Duodenal mucosa (tissue), 2 donors: Measurements from ENCODE around the gene FAM43A.

ENCODE experiments used
- H3K27ac ChIP-seq: one replicate; pipeline ENCODE4 v1.7.0; 2013; ENCODE audit warnings: low read depth, low read length
- H3K27me3 ChIP-seq, 2 donors: one replicate each; pipeline ENCODE4 v1.7.0; 2013; ENCODE audit warnings: low read length in 2 of 2, control low read depth in 1 of 2; ENCODE audit not compliant: insufficient read depth in 2 of 2, control insufficient read depth in 1 of 2
- H3K36me3 ChIP-seq, 2 donors: one replicate each; pipeline ENCODE4 v1.7.0; 2013; ENCODE audit warnings: low read length in 2 of 2, control low read depth in 1 of 2; ENCODE audit not compliant: insufficient read depth in 2 of 2, control insufficient read depth in 1 of 2
- H3K4me1 ChIP-seq, 2 donors: one replicate each; pipeline ENCODE4 v1.7.0; 2013; ENCODE audit warnings: low read length in 2 of 2, control low read depth in 1 of 2; ENCODE audit not compliant: insufficient read depth in 2 of 2, control insufficient read depth in 1 of 2
- H3K4me3 ChIP-seq, 2 donors: one replicate each; pipeline ENCODE4 v1.7.0; 2013; ENCODE audit warnings: low read length in 2 of 2, low read depth in 1 of 2
- H3K9ac ChIP-seq, 2 donors: one replicate each; pipeline ENCODE4 v1.7.0; 2013; ENCODE audit warnings: low read length in 2 of 2, low read depth in 1 of 2
- H3K9me3 ChIP-seq, 2 donors: one replicate each; pipeline ENCODE4 v1.7.0; 2013; ENCODE audit warnings: low read length in 2 of 2, control low read depth in 1 of 2; ENCODE audit not compliant: control insufficient read depth in 1 of 2

FAM43A gene

DNA sequence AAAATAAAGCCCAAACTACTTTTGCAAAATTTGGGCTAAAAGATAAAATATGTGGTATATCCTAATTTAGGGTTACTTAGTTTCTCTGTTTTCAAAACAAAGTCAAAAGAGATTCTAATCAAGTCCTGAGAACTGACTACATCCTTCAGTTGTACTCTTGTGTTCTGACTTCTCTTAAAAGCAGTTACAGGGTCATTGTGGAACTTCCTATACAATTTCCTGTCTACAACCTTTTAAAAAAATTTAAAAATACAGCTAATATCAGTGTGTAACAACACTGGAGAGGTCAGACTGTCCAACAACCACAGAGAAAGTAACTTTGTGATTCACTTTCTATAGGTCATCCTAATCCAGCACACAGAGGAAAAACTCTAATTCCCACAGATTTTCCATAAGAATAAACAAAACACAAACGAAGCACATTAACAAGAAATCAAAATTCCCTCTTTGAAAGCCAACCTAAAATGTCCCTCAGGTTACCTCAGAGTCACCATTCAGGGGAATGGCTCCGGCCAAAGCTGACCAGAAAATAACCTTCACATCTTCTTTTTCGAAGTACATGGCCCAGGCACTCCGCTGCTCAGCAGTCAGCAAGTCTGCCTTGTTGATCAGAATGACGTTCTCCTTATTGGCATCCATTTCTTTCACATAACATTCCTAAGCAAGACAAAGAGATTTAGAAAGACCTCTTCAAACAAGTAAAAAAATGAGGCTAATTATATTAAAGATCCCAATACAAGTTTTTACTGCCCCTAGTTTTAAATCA, 27.0 kb upstream of the FAM43A start:
- Histone ChIP-seq H3K36me3 (peaks cover 10 to 63% of the 10 kb centered on the region in 2 donors), H3K27ac (no peak overlapping the region), H3K4me1 (no peaks in the 10 kb centered on the region), H3K4me3 (no peak overlapping the region), H3K27me3 (no peaks in the 10 kb centered on the region), H3K9ac (no peak overlapping the region), H3K9me3 (no peaks in the 10 kb centered on the region)

DNA sequence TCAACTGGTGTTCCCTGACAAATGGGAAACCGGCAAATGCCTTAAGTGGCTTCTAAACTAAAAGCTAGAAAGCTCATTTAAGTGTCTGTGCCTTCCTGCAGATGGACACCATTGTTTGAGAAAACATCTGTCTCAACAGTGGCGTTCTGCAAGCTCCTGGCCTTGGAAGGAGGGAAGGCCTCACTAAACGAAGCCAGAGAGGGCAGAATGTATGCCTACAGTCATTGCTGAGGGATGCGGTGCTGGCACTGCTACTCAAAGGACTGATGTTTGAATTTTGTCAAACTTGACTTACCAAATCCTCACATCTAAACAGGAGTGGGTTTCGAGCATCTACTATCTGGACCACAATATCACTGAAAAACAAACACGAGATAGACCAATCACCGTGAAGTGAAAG, 25.9 kb upstream of the FAM43A start:
- no peak overlapping the region for H3K27ac ChIP-seq
- H3K27me3 ChIP-seq: no peaks in the 10 kb centered on the region
- H3K4me3 ChIP-seq: no peak overlapping the region
- no peaks in the 10 kb centered on the region for H3K4me1 ChIP-seq
- no peak overlapping the region for H3K9ac ChIP-seq
- H3K9me3 ChIP-seq: no peaks in the 10 kb centered on the region
- peaks cover 10 to 62% of the 10 kb centered on the region in 2 donors for H3K36me3 ChIP-seq

DNA sequence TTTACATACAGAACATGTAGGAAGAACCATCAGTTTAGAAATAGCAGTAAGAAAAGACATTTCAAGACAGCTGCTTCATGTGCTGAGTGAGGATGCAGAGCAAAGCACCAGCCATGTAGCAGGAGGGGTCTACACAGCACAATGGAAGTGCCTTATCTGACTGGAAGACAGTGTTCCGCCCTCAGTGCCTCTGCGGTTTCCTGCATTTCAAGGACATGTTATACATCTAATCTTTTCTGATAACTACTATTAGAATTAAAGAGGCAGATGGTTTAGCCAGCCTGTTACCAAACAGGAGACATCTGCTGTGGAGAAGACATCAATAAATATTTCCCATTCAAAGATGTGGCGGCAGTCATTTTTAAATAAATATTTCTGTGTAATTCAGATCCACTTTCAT, 24.3 kb upstream of the FAM43A start:
- H3K9ac ChIP-seq: no peak overlapping the region
- no peaks in the 10 kb centered on the region for H3K9me3 ChIP-seq
- H3K4me3 ChIP-seq: no peak overlapping the region
- H3K27me3 ChIP-seq: no peaks in the 10 kb centered on the region
- peaks cover 20 to 74% of the 10 kb centered on the region in 2 donors for H3K36me3 ChIP-seq
- H3K4me1 ChIP-seq: no peaks in the 10 kb centered on the region
- no peak overlapping the region for H3K27ac ChIP-seq

DNA sequence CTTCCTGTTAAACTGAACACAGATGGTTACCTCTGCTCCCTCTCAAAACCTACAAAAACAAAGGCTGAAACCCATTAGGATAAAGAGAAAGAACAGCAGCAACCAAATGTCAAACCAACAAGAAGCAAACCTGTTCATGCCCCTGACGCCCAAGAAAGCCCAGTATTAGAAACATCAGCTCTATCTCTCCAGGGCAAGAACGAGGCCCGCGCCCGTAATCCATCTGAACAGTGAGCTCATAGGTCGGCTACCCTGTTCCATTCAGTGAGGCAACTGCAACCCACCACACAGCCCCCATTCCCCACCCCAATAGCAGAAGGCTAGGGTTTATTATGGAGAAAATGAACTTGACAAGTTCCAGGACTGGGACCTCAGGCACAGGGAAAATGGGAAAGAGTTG, 23.7 kb upstream of the FAM43A start:
- Histone ChIP-seq H3K9ac (no peak overlapping the region), H3K4me3 (no peak overlapping the region), H3K9me3 (no peaks in the 10 kb centered on the region), H3K27ac (no peak overlapping the region), H3K4me1 (no peaks in the 10 kb centered on the region), H3K36me3 (peaks cover 22 to 79% of the 10 kb centered on the region in 2 donors), H3K27me3 (no peaks in the 10 kb centered on the region)

DNA sequence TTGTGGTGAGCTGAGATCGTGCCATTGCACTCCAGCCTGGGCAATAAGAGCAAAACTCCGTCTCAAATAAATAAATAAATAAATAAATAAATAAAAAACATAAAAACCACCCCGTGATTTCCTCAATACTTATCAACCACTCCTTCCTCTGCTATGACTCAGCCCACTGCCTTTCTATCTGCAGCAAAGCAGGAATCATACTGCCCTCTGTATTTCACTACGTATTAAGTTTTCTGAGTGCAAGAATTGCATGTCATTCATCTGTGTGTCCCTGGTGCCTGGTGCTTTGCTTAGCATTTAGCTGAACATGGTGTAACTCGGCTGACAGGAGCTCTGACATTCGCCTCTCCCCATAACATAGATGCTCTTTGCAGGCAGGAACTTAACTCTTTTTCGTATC, 20.8 kb upstream of the FAM43A start:
- no peak overlapping the region for H3K9ac ChIP-seq
- no peak overlapping the region for H3K27ac ChIP-seq
- H3K4me3 ChIP-seq: no peak overlapping the region
- H3K27me3 ChIP-seq: no peaks in the 10 kb centered on the region
- no peaks in the 10 kb centered on the region for H3K9me3 ChIP-seq
- H3K4me1 ChIP-seq: no peaks in the 10 kb centered on the region
- H3K36me3 ChIP-seq: peaks cover 17 to 70% of the 10 kb centered on the region in 2 donors

DNA sequence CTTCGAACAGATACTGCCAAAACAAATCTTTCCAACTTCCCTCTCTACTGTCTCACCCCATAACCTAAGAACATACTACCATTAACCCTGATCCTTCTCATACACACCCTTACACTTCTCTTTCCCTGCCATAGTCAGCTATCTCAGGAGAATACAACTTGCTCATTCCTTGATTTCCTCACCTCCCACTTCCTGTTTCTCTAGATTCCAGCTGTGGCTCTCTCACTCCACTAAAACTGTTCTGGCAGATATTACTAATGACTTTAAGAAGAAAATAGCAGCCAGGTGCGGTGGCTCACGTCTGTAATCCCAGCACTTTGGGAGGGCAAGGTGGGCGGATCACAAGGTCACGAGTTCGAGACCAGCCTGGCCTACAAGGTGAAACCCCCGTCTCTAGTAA, 18.3 kb upstream of the FAM43A start:
- Histone ChIP-seq H3K27ac (no peak overlapping the region), H3K9me3 (no peaks in the 10 kb centered on the region), H3K9ac (no peak overlapping the region), H3K4me3 (no peak overlapping the region), H3K4me1 (peaks cover 8 to 9% of the 10 kb centered on the region in 2 donors), H3K36me3 (peaks cover 17 to 50% of the 10 kb centered on the region in 2 donors), H3K27me3 (no peaks in the 10 kb centered on the region)

DNA sequence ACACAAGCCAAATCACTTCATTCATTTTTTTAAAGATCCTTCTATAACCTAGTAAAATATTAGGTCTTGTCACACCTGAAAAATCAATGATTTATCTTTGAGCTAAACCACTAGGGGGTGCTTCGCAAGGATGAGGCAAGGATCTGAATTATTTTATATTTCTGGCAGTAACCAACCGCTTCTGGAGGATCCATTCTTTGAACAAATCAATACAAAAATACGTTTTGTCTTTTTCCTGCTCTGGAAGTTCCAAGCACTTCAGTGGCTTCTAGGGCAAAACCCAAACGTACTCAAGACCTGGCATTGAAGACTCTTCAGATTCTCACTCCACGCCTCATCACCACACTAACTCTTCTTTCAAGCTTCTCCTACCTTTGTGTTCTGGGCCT, 14.2 kb upstream of the FAM43A start:
- H3K4me3 ChIP-seq: peak overlapping the region; percentile 99 to 100
- no peaks in the 10 kb centered on the region for H3K27me3 ChIP-seq
- H3K27ac ChIP-seq: peak overlapping the region; percentile 86
- H3K9ac ChIP-seq: peak overlapping the region; percentile 69 to 77
- H3K9me3 ChIP-seq: no peaks in the 10 kb centered on the region
- H3K36me3 ChIP-seq: peaks cover 3 to 21% of the 10 kb centered on the region in 2 donors
- peaks cover 9 to 12% of the 10 kb centered on the region in 2 donors for H3K4me1 ChIP-seq

DNA sequence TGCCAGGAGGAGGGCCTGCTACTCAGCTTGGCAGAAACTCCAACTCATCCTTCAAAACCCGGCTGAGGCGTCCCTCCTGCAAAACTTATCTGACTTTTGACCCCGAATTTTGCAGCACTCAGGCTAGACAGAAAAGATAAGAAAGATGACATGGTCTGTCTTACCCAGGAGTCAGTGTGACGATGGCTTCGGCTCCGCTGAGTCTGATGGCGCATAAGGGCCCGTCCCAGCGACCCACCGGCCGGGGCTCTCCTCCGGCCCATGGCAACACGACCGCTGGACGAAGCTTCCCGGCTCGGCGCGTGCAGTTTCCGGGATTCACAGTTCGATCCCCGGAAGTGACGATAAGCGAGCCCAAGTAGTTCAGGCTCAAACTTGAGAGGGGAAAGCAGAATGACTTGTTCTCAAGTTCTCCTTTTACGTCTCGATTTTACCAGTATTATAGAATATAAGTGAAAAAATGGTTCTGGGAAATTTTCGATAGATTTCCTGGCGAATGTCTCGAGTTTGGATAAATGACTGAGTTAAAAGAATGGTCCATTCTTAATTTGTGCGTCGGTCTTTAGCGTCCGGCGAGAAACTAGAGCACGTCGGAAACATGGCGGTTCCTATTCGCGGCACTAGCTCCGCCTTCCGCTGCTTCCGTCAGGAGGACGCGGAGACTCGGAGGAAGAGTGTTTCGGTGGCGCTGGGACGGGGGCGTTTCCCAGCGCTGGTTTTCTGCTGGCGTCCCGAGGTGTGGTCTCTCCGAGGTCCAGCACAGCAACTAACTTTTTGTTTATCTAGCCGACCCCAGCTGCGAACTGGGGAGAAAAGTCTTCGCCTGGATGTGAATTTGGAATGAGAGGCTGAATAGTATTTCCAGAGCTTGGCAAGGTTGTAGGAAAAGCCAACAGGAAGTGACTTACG, 13.5 kb upstream of the FAM43A start, which contains the start of gene LSG1:
Gene LSG1, minus strand, starts transcription at position 292 of the 909 bp plus-strand sequence. Its CDS starts 29 bp downstream, at position 263.
- peaks cover 9 to 12% of the 10 kb centered on the region in 2 donors for H3K4me1 ChIP-seq
- H3K27ac ChIP-seq: peak within 1 kb of the TSS; percentile 86
- peak within 1 kb of the TSS; percentile 99 to 100 for H3K4me3 ChIP-seq
- H3K9ac ChIP-seq: peak within 1 kb of the TSS; percentile 69 to 77
- H3K9me3 ChIP-seq: no peaks in the 10 kb centered on the region
- peaks cover 0 to 18% of the 10 kb centered on the region in 2 donors for H3K36me3 ChIP-seq
- no peaks in the 10 kb centered on the region for H3K27me3 ChIP-seq

DNA sequence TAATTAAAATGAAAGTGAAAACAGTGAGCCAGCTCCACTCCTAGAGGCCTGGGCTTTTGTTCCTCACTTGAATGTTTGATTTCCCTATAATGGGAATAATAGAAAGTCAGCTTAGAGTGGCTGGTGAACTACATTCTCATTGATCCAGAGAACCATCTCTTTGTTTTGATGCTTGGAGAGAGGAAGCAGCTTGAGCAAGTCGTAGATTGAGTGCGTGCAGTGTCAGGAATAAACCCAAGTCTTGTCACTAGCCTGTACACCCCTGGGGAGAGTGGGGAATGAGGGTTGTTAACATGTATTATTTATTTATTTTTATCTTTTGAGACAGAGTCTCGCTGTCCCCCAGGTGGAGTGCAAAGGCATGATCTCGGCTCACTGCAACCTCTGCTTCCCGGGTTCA, 12.8 kb upstream of the FAM43A start:
- Histone ChIP-seq H3K27ac (peak overlapping the region; percentile 86), H3K4me1 (peaks cover 9 to 12% of the 10 kb centered on the region in 2 donors), H3K4me3 (peak overlapping the region; percentile 99 to 100), H3K9me3 (no peaks in the 10 kb centered on the region), H3K27me3 (no peaks in the 10 kb centered on the region), H3K9ac (peak overlapping the region; percentile 69 to 77), H3K36me3 (peaks cover 0 to 18% of the 10 kb centered on the region in 2 donors)

DNA sequence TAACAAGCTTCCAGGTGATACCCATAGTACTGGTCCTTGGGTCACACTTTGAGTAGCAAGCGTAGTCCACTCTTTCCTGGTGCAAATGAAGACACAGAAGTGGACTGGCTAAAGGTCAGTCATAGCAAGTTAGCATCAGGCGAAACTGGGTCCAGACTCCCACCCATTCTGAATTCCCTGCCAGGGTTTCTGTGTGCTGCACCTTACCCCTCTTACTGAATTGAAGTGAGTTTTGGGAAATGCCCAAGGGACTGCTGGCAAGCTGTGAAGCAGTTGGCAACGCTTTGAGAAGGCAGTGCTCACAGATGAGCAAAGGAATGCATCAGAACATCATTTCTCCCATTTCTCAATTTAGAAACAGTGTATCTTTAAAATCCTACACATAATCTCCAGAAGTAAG, 11.9 kb upstream of the FAM43A start:
- no peaks in the 10 kb centered on the region for H3K27me3 ChIP-seq

More for the DNA sequence above, 11.9 kb upstream of the FAM43A start:
- H3K36me3 ChIP-seq: peaks cover 0 to 12% of the 10 kb centered on the region in 2 donors
- no peak overlapping the region for H3K9ac ChIP-seq
- H3K4me3 ChIP-seq: no peak overlapping the region
- no peaks in the 10 kb centered on the region for H3K9me3 ChIP-seq
- peaks cover 9 to 12% of the 10 kb centered on the region in 2 donors for H3K4me1 ChIP-seq
- no peak overlapping the region for H3K27ac ChIP-seq
